ENCODE results near the gene POLR2M.

DNA sequence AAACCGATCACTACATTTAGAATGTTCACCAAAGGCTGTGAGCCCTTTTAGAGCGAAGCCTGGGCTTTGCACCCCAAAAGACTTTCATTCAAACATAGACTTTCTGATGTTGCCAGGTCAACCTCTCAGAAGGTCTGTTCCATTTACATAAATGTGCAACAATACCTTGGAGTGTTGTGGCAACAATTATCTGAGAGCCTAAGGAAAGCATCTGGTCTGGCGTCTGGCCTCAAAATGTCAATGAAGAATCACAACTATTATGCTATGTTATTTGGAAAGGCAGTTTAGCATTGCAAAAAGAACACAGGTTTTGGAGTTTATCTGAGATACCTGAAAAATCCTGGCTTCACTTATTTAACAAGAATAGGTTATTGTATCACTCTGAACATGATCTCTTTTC is 50.0 kb downstream of the POLR2M start:
- no peak for TF ChIP-seq GATA2 (IDR thresholded peaks at IDR 0.05; ENCODE audit: low read depth, low read length)
- TF ChIP-seq GATA3 (IDR thresholded peaks at IDR 0.05; ENCODE audit: low read depth, low read length) = no peak

All from SH-SY5Y (cell line).